Dendritic cell treated with granulocyte-macrophage colony-stimulating factor and Interleukin-4, amounts not matched to agents 40 ng/mL and 50 ng/mL, for 4 days (primary cell): ENCODE results near the gene LGALS9.

Experiments
- H3K27ac Mint-ChIP-seq: one replicate; pipeline ENCODE4 v1.8.0; 2022; ENCODE audit warnings: mild to moderate bottlenecking, mixed read lengths
- H3K27me3 Mint-ChIP-seq: one replicate; pipeline ENCODE4 v1.8.0; 2022; ENCODE audit warnings: mild to moderate bottlenecking, mixed read lengths
- H3K36me3 Mint-ChIP-seq: one replicate; pipeline ENCODE4 v1.8.0; 2022; ENCODE audit warnings: low read depth, mixed read lengths
- H3K4me1 Mint-ChIP-seq: one replicate; pipeline ENCODE4 v1.8.0; 2022; ENCODE audit warnings: low read depth, mixed read lengths
- H3K4me3 Mint-ChIP-seq: one replicate; pipeline ENCODE4 v1.8.0; 2022; ENCODE audit warnings: mild to moderate bottlenecking, moderate library complexity, mixed read lengths
- H3K9me3 Mint-ChIP-seq: one replicate; pipeline ENCODE4 v1.8.0; 2022; ENCODE audit warnings: mixed read lengths
- intact Hi-C: fragments of 100-400 bp; cut with micrococcal nuclease; formaldehyde crosslinking; loops from one replicate; pipeline ENCODE4 v1.15.0; 2022

Gene LGALS9

DNA sequence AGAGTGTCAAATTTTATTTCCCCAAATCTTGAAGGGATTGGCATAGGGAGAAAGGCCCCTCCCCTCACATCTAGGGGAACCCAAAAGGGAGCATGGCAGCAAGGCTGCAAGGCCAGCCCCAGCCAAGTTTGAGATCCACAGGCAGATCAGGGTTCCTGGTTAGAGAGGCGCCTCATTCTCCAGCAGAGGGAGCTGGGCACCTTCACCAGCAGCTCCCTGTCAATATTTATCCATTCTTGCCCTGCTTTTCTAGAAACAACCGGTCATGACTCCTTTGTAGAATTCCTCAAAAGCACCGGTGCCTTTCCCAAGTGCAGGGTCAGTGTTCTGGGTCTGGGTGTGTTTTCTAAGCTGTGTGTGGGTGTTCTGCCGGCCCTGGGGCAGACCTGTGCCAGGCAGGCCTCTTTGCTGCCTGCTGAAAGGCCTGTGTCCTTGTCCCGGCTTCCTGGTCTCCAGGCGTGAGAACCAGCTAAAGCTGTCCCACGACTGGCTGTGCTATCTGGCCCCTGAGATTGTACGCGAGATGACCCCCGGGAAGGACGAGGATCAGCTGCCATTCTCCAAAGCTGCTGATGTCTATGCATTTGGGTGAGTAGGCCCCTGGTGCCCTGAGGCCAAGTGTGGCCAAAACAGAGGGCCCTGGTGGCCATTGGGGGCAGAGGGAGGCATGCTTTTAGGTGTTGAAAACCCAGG, 21.2 kb upstream of the LGALS9 start:
- Mint-ChIP-seq H3K9me3 (no peaks in the 10 kb centered on the region), H3K4me1 (no peaks in the 10 kb centered on the region), H3K27ac (no peak overlapping the region), H3K4me3 (no peak overlapping the region), H3K27me3 (no peaks in the 10 kb centered on the region), H3K36me3 (peaks cover 92% of the 10 kb centered on the region)
- intact Hi-C loops = loop anchor here (5.0 kb wide), 1 partner anchor 148 kb away; no protein-coding TSS in a partner anchor

DNA sequence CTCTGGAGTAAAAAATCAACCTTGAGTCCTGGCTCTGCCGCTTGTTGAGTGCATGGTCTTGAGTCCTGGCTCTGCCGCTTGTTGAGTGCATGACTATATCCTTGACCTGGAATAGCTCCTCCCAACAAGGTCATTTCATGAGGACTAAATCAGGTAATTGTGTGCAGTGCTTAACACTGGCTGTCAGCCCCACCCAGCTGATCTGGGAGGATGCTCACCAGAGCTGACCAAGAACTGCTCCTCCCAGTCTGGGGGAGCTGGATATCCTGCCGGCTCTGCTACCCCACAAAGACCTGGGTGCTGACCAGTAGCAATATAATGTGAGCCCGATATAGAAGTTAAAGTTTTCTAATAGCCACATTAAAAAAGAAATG, 20.7 kb upstream of the LGALS9 start:
- no peak overlapping the region for H3K4me3 Mint-ChIP-seq
- H3K27me3 Mint-ChIP-seq = no peaks in the 10 kb centered on the region
- intact Hi-C loops = no loop called here
- peaks cover 92% of the 10 kb centered on the region for H3K36me3 Mint-ChIP-seq
- no peak overlapping the region for H3K27ac Mint-ChIP-seq
- no peaks in the 10 kb centered on the region for H3K9me3 Mint-ChIP-seq
- H3K4me1 Mint-ChIP-seq = no peaks in the 10 kb centered on the region

DNA sequence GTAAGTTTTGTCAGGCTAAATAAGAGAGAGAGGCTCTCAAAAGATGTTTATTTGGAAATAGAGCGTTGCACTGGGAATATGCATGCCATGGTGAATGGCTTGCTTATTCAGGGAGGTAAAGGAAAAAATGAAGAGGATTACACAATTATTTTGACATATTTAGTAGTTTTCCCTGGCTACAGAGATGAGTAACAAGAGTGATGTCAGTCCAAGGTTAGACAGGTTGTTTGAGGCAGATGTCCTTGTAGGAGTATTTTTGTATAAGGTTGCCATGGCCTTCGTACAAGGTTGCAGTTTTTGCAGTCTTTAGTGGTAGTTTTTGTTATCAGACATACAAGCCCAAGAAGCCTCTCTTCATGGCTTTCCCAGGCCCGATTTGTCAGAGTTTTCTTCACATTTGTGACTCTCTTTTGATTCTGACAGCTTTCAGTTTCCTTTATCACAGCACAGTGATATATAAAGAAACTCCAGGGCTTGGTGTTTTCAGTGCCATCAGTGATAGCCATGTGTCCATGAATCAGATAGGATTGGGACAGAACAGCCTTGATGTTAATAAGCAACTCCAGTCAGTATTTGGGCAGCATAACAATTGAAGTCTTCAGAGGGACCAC, 18.7 kb upstream of the LGALS9 start:
- H3K36me3 Mint-ChIP-seq = peaks cover 96% of the 10 kb centered on the region
- no peaks in the 10 kb centered on the region for H3K9me3 Mint-ChIP-seq
- intact Hi-C loops = no loop called here
- no peak overlapping the region for H3K27ac Mint-ChIP-seq
- H3K4me3 Mint-ChIP-seq = no peak overlapping the region
- H3K27me3 Mint-ChIP-seq = no peaks in the 10 kb centered on the region
- no peaks in the 10 kb centered on the region for H3K4me1 Mint-ChIP-seq

DNA sequence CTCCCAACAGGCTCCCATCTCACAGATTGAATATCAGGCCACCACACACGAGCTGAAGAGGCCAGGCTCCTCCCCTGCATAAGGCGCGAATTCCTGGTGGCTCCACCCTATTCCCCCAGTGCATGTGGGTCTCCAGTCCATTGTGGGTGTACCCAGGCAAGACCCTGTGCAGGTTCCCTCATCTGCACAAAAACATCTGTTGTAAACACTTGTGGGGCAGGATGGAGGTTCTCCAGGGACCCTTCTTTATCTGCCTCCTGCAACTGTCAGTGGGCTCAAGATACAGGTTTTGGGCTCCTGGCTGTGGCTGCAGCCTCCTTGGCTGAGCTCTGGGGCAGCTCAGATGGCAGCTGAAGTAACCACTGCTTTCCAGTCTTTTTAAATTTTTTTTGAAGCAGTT, 17.6 kb upstream of the LGALS9 start:
- intact Hi-C loops = no loop called here
- no peaks in the 10 kb centered on the region for H3K4me1 Mint-ChIP-seq
- H3K27me3 Mint-ChIP-seq = no peaks in the 10 kb centered on the region
- H3K27ac Mint-ChIP-seq = no peak overlapping the region
- no peaks in the 10 kb centered on the region for H3K9me3 Mint-ChIP-seq
- peaks cover 96% of the 10 kb centered on the region for H3K36me3 Mint-ChIP-seq
- H3K4me3 Mint-ChIP-seq = no peak overlapping the region

DNA sequence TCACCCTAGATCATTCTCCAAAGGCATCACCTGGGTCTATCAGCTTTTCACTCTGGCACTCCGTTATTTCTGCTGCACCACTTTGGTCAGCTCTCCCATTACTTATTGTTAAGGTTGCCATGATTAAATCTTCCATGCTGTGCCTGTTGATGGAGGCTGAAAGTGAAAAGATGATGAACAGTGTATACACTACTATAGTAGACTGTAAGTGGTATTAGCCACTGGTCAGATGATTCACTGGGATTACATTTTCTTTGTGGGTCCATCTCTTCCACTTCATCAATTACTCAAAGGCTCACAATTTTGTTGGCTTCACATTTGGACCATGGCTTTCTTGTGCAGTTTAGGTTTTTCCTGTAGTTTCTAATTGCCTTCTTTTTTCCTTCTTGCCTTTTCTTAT, 15.9 kb upstream of the LGALS9 start:
- Mint-ChIP-seq H3K9me3 (no peaks in the 10 kb centered on the region), H3K27me3 (no peaks in the 10 kb centered on the region), H3K4me1 (no peaks in the 10 kb centered on the region), H3K36me3 (peaks cover 93% of the 10 kb centered on the region), H3K27ac (no peak overlapping the region), H3K4me3 (no peak overlapping the region)
- intact Hi-C loops = no loop called here

DNA sequence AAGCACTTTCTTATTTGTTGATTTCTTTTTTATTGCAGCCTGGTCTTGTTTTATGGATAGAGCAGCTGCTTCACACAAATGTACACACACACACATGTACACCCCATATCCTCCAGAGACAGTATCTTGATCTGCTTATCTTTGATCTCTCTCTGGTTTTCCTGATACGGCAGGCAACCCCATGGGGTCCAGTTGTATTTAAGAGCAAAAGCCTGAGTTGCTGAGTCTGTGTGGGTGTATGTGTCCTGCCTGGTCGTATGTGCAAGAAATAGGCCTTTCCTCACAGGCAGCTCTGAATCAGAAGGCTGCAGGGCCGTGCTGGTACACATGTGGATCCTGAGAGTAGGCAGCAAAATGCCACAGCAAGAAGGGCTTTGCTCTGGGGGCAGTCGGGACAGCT, 14.6 kb upstream of the LGALS9 start:
- no peak overlapping the region for H3K4me3 Mint-ChIP-seq

DNA sequence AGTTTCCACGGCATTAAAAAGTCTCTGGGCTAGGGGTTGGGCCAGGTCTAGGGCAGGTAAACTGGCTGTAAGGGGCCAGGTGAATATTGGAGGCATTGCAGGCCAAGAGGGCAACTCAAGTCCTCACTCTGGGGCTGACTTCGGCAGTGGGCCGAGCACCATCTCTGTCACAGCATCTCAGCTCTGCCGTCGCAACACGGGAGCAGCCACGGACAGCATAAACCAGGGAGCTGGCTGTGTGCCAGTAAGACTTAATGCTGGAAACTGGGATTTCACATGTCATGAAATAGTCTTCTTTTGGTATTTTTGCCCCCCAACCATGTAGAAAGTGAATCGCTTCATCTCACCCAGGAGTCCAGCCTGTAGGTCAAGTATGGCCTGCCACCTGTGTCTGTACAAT, 12.6 kb upstream of the LGALS9 start:
- Mint-ChIP-seq H3K4me3 (no peak overlapping the region), H3K36me3 (peaks cover 94% of the 10 kb centered on the region)

More for the DNA sequence above, 14.6 kb upstream of the LGALS9 start:
- intact Hi-C loops = no loop called here
- H3K4me1 Mint-ChIP-seq = no peaks in the 10 kb centered on the region
- peaks cover 94% of the 10 kb centered on the region for H3K36me3 Mint-ChIP-seq
- H3K27ac Mint-ChIP-seq = no peak overlapping the region
- H3K27me3 Mint-ChIP-seq = no peaks in the 10 kb centered on the region
- H3K9me3 Mint-ChIP-seq = no peaks in the 10 kb centered on the region

DNA sequence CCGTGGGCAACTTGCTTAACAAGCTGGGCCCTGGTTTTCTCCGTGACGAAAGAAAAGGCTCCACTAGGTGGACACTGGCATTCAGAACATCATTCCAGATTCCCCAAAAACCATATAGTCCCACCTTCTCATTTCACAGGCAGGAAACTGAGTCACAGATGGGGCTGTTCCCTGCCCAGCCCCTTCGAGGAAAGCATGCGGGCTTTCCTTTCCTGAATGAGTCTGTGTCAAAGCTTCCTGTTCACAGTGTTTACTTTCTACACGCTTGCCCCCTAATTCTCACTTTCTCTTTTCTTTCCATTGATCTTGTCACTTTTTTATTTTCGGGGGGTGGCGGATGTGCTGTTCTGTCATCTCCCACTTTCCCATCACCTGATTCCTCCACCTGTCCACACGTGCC, 10.3 kb upstream of the LGALS9 start:
- peaks cover 85% of the 10 kb centered on the region for H3K36me3 Mint-ChIP-seq
- no peak overlapping the region for H3K27ac Mint-ChIP-seq
- no peaks in the 10 kb centered on the region for H3K4me1 Mint-ChIP-seq
- intact Hi-C loops = no loop called here
- no peak overlapping the region for H3K4me3 Mint-ChIP-seq
- H3K9me3 Mint-ChIP-seq = no peaks in the 10 kb centered on the region
- no peaks in the 10 kb centered on the region for H3K27me3 Mint-ChIP-seq

More for the DNA sequence above, 12.6 kb upstream of the LGALS9 start:
- Mint-ChIP-seq H3K9me3 (no peaks in the 10 kb centered on the region), H3K4me1 (no peaks in the 10 kb centered on the region), H3K27ac (no peak overlapping the region), H3K27me3 (no peaks in the 10 kb centered on the region)
- intact Hi-C loops = no loop called here

DNA sequence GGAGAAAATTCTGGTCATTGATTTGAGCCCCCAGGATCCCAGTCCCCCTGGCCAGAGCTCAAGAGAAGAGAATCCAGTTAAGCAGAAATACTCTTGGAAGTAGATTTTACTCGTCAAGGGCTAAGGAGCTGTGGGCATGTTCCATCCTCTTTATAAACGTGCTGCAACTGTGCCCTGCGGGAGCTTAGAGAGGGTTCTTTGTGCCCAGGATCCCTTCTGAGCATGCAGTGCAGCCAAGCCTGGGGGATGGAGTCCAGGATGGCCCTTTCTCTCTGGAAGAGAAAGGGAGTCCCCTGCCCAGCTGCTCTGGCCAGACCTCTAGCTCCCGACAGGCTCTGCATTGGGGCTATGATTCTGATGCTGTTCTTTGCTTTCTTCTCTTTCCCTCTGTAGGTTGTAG, 9.5 kb upstream of the LGALS9 start:
- no peak overlapping the region for H3K27ac Mint-ChIP-seq
- H3K4me3 Mint-ChIP-seq = no peak overlapping the region
- intact Hi-C loops = no loop called here
- no peaks in the 10 kb centered on the region for H3K27me3 Mint-ChIP-seq
- H3K4me1 Mint-ChIP-seq = no peaks in the 10 kb centered on the region
- H3K9me3 Mint-ChIP-seq = no peaks in the 10 kb centered on the region
- H3K36me3 Mint-ChIP-seq = peaks cover 77% of the 10 kb centered on the region

DNA sequence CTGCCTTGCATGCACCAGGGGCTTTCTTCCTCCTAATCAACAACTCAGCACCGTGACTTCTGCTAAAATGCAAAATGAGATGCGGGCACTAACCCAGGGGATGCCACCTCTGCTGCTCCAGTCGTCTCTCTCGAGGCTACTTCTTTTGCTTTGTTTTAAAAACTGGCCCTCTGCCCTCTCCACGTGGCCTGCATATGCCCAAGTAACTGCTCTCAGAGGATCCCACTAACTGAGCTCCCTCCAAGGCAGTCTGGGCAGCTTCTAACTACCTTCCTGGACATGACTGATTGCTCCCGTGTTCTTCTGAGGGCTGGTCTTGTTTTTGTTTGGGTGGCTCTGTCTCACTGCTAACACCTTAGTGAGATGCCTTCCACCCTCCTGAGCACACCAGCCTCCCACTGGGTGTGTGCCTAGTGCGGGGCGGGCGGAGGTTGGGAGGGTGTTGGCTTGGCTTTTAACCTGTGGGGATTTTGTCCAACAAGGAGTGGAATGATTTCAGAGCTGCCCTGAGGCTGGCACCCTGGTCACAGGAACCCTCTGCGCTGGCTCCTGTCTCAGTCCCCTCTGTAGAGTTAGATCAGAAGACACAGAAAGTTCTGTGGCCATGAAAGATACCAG, 8.9 kb upstream of the LGALS9 start:
- Mint-ChIP-seq H3K9me3 (no peaks in the 10 kb centered on the region), H3K27me3 (no peaks in the 10 kb centered on the region), H3K36me3 (peaks cover 72% of the 10 kb centered on the region), H3K4me3 (no peak overlapping the region), H3K27ac (no peak overlapping the region), H3K4me1 (no peaks in the 10 kb centered on the region)
- intact Hi-C loops = no loop called here

DNA sequence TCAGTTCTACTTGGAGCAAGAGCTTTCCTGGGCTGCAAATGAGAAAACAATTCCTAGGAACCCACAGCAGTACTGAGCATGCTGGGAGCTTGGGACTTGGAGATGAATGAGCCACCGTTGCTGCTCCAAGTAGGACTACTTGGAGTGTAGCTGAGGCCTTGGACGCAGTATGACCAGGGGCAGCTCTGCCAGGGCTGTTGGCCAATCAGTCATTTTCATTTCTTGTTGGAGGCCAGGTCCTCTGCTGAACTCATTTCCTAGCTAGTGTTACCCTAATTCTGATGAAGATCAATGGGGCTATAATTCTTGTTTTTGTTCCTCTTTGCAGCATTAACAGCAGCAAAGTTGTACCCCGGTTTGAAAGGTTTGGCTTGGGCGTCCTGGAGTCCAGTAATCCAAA, 8.0 kb upstream of the LGALS9 start:
- Mint-ChIP-seq H3K36me3 (peaks cover 63% of the 10 kb centered on the region), H3K27me3 (no peaks in the 10 kb centered on the region), H3K4me1 (no peaks in the 10 kb centered on the region), H3K27ac (no peak overlapping the region), H3K4me3 (no peak overlapping the region), H3K9me3 (no peaks in the 10 kb centered on the region)
- intact Hi-C loops = no loop called here

DNA sequence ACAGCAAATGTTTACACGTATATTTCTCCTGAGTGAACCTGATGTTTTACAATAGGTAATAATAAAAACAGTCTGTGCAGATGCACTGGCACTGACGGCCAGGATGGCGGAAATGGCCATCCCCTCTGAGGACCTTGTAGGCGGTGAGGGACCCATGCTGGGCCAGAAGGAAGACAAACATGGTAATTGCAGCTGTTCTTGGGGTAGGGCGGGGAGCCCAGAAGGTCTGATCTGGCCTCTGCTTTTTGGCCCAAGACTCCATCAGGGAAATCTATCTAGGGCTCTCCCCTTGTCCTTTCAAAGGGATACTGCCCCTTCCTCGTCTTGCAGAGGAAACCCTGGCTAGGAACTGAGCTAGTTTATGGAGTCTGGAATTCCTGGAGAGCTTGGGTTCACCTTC, 7.4 kb upstream of the LGALS9 start:
- no peak overlapping the region for H3K27ac Mint-ChIP-seq
- H3K9me3 Mint-ChIP-seq = no peaks in the 10 kb centered on the region
- no peaks in the 10 kb centered on the region for H3K27me3 Mint-ChIP-seq
- H3K36me3 Mint-ChIP-seq = peaks cover 56% of the 10 kb centered on the region
- intact Hi-C loops = no loop called here
- no peaks in the 10 kb centered on the region for H3K4me1 Mint-ChIP-seq
- H3K4me3 Mint-ChIP-seq = no peak overlapping the region

DNA sequence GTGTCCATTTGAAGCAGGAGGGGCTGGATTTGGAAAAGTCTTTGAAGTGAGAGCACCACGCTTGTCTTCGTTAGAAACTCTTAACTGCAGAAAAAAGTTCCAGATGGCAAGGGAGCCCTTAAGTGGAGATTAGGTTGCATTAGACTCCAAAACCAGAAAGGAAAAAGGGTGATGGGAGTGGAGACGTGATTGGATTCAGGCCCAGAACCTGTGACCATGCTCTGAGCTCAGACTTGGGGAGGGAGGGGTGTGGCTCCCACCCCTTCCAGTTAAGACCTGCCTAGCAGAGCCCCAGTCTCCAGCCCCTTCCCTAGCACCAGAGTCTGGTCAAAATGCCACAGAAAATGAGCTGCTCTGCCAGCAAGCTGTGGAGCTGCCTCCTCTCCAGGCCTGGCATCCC, 6.4 kb upstream of the LGALS9 start:
- H3K27ac Mint-ChIP-seq = no peak overlapping the region
- intact Hi-C loops = no loop called here
- no peaks in the 10 kb centered on the region for H3K9me3 Mint-ChIP-seq
- no peaks in the 10 kb centered on the region for H3K4me1 Mint-ChIP-seq
- no peak overlapping the region for H3K4me3 Mint-ChIP-seq
- H3K36me3 Mint-ChIP-seq = peaks cover 56% of the 10 kb centered on the region
- no peaks in the 10 kb centered on the region for H3K27me3 Mint-ChIP-seq

DNA sequence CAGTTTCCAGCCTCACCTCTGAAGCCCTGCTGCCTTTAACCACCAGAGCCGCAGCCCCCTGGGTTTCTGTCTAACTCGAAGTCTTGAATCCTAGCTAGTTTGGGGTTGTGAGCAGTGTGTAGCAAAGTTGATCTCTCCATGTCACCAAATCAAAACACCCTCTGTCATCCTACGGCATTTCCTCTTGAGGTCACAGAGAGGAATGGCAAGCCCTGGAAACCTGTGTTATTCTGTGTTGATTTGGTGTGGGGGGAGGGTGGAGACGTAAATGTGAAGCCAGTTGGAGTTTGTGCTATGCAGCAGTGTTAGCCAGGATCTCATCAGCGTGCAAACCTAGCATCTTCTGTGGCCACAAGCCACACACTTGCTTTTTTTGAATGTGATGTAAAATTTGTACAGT, 5.1 kb upstream of the LGALS9 start:
- Mint-ChIP-seq H3K9me3 (no peaks in the 10 kb centered on the region), H3K27me3 (no peaks in the 10 kb centered on the region), H3K36me3 (peaks cover 43% of the 10 kb centered on the region), H3K27ac (no peak overlapping the region), H3K4me1 (peaks cover 10% of the 10 kb centered on the region), H3K4me3 (no peak overlapping the region)
- intact Hi-C loops = no loop called here

DNA sequence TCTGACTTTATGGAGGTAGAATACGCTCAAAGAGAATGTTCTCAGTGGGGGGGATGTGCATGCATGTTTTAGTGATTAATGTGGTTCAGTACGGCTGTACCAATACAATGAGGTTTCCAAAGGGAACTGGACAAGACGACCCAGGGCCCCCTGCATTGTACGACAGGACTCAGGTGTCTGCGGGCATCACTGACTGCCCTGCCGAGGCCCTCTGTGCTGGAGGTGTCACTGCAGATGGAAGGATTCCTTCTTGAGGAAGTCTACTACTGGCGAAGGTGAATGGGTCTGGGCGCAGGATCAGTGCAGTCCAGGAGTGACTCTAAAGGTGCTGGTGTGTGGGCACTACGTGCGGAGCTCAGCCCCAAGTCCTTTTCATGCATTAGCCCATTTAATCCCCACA, 3.5 kb upstream of the LGALS9 start:
- no peak overlapping the region for H3K27ac Mint-ChIP-seq
- peaks cover 26% of the 10 kb centered on the region for H3K4me1 Mint-ChIP-seq
- H3K36me3 Mint-ChIP-seq = peaks cover 35% of the 10 kb centered on the region
- intact Hi-C loops = no loop called here
- no peak overlapping the region for H3K4me3 Mint-ChIP-seq
- no peaks in the 10 kb centered on the region for H3K27me3 Mint-ChIP-seq
- no peaks in the 10 kb centered on the region for H3K9me3 Mint-ChIP-seq
